Activated CD4-positive, alpha-beta T cell treated with anti-CD3 and anti-CD28 coated beads, Interleukin-2, Interleukin-6, amounts not matched to agents 100 ng/mL and 50 ng/mL, durations not matched to agents 16 hours and 8 hours (primary cell): ENCODE results near the gene CLBA1.

Source experiments
- DNase-seq: peaks from one replicate; pipeline ENCODE4 v3.0.0-alpha.2; 2020

CLBA1 gene

DNA sequence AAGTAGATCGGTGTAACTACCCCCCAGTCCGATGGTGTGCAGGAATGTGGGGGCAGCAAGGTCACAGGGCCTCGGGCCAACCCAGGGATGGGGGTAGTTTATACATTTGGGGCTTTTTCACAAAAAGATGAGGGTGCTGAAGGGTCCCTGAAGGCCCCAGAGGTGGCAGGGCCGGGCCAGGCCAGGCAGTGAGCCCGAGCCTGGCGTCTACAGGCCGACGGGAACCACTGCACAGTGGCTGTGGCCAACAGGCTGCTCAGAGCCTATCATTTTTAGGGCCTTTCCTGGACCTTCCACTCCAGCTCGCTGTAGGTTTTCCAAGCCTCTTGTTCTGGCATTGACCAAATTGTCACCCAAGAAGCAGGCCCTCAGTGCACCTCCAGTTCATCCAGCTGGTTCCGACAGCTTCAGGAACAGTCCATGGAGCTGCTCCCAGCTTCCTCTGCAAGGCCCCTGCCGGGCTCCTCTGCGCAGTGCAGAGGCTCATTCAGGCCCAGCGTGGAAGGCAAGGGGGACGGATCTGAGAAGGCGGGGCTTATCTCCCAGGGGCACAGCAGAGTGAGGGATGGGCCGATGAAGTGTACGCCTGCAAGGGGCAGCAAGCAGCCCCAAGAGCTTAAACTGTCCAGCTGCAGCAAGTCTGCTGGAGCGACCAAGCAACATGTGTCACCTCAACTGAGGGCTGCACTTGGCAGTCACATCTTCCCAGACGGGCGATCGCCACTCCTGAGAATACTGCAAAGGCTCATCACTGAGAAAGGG is 21.4 kb downstream of the CLBA1 start:
- no peak for DNase-seq

DNA sequence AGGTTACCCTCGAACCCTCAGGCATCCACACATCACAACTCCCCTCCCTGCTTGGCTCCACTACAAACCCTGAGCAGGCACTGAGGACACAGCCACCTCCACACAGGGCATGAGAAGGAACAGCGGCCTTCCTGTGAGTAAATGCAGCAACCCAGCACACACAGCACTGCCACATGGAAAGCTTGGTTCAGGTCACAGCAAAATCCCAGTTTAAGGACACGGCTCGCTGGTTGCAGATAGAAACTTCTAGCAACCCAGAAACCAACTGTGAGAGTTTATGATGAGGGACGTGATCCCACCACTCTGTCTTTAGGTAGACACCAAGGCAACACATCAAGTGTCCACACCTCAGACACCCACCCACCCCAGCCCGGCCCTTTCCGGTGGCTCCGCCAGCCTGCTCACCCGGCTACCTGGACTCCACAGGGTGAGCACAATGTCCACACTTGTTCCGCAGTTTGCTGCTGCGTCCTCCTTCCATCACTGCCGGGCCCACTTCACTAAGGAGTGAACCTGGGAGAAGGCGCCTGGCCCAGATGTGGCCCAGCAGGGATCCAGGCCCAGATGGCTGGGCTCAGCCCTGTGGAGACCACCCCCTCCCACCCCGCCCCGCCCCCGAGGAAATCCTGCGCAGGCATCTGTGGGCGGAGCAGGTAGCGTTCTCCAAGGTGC is 22.1 kb downstream of the CLBA1 start:
- no peak for DNase-seq

DNA sequence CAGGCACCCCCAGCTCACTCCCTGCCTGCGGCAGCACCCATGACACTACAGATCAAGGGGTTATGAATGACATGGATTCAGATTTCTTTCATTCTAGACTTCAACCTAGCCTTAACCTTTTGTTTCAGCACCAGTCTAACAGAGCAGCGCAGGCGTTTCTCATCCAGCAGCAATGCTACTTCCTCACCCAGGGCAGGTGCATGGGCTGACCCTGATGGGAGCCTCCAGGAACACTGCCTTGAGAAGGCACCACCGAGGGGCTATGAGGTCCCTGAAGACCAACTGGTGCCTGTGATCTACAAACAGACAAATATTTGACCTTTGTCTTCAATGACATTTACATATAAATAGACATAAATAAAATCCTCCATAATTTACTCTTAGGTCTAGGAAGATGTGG is 24.5 kb downstream of the CLBA1 start:
- DNase-seq, result no peak

DNA sequence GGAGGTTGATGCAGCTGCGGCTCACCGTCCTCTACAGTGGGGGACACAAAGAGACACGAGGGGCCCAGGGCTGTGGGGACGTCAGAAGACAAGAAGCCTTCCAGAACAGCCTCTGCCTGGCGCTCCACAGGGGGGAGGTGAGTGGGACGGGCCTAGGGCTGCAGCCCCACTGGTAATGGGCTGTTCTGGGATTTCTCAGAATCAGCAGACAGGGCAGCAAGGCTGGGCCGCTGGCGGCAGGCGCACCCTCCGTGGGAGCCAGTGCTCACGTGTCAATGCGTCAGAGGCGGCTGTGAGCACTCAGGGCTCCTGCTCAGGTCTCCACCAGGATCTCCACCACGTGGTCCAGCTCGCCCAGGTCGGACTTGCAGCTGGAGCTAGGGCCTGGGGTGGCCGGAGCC is 25.3 kb downstream of the CLBA1 start:
- DNase-seq, result no peak

DNA sequence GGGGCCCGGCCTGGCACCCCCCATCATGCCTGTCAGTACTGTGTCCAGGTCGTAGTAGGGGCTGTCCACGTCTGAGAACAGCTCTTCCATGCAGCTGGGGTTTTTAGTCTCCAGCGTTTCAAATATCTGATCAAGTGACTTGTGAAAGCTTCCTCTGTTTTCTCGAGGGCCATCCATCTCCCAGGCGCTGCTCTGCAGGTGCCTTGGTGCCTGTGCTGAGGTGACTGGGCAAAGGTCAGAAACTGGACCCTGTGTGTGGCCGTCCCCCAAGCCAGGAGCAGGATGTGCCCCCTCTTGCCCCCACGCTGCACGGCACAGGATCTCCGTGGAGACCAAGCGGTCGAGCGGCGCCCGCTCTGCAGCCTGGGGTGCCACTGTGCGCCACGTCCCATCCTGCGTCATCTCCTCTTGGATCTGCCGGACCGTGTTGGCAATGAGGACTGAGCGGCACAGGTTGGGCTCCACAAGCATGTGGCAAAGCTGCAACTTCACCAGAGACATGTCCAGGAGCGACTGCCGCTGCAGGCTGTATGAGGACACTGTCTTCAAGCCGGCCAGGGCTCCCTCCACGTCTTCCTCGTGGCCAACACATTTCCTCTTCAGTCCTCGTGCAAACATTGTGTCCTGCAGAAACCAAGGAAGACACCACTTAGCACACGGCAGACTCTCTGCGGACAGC is 25.9 kb downstream of the CLBA1 start:
- DNase-seq, result no peak

DNA sequence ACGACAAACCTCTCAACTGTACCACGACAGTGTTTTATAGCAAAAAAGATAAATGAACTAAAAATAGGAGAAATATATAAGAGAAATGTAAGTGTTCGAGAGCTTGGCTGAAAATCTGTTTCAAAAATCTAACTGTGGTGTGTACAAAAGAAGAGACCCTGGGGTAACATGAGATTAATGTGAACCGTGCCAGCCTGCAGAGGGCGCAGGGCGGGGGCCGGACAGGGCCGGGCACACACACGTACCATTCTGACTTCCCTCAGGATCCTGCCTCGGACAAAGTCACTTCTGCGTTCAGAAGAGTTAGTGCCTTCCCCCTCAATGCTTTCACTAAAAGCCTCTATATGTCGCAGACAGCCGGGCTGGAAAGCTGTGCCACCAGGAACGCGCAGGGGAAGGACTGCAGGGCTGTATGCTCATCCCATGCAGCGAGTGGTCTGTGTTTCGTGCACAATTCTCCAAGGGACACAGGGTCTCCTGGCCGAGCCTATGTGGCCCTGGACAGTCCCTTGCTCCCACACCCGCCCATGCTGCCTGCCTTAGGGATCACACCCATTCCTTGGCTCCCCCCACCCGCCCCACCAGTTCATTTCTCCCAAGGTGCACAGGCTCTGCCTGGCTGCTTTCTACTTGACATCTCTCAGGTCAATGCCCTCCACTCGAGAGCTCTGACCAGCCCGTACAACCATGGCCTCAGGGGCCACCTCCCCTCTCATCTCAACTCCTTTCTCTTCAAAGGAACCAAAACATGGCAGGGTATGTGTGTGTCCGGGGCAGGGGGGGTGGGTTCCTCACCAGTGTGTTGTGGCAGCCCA is 26.8 kb downstream of the CLBA1 start:
- DNase-seq, result no peak

DNA sequence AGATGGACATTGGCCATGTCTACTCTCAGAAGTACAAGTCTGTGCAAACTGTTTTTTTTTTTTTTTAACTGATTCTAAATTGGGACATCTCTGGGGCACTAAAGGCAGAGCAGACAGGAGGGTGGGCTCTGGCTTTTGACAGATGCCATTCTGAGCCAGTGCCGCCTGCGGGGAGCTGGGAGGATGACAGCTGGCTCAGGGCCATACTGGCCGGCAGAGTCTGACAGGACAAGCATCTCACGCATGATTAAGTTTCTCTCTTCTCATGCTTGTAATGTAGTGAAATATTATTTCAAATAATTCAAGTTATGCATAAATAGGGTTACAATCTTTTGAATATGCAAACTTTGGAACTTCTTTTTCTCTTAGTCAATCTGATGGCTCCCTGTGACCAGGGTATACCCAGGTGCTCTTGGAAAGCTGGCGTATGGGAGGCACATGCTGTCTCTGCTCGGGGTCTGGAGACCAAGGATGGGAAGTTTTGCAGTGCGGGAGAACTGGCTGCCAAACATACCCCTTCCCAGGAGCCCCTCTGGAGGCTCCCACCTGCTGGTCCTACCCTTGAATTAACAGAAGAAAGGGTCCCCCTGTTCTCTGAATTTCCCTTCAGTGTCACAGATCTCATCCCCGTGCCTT is 27.7 kb downstream of the CLBA1 start:
- DNase-seq, result no peak

DNA sequence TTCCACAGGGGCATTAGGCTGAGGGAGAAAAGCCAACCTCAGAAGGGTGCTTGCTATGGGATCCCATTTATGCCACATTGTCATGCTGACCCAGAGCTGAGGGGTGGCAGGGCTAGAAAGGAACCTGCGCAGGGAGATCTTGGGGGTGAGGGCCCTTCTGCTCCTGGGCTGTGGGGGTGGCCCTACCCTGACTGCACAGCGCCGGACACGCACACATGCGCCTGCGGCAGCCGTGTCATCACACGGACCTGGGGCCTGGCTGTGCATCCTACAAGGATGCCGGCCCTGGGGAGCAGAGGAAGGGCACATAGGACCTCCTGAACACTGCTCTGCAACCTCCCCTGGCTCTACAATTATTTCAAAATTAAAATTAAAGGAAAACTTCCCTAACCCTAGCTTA is 28.4 kb downstream of the CLBA1 start:
- DNase-seq, result no peak

DNA sequence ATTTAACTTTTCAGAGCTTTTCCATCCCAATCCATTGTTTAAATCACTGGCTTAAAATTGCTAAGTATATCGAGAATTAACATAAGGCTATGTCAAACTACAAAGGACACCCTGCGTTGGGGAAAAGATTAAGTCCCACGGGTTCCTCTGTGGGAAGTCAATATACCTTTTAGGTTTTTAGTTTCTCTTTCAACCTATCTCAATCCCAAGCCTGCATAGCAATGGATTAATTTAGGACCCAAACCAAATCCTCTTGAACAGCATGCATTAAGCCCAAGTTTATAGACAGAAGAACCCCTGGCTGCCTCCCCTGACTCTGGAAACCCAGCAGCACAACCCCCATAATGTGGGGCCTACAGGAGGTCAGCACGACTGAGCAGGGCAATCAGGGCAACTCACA is 29.0 kb downstream of the CLBA1 start:
- no peak for DNase-seq

DNA sequence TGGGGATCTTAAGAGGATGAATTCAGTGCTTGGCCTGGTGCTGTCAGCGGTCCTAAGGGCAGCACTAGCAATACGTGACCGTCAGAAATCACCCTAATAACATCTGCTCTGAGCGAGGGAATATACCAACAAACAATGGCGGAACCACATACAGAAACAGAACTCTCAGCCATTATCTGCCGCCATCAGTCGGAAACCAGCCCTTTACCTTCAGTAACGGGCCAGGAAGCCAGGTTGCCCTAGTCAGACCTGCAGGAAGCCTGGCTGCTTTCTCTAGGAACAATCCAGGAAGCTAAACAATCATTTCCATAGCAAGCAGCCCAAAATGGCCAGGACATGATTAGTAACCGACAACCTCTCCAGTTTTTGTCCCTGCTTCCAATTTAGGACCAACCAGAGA is 29.7 kb downstream of the CLBA1 start:
- peak; percentile 27 for DNase-seq

DNA sequence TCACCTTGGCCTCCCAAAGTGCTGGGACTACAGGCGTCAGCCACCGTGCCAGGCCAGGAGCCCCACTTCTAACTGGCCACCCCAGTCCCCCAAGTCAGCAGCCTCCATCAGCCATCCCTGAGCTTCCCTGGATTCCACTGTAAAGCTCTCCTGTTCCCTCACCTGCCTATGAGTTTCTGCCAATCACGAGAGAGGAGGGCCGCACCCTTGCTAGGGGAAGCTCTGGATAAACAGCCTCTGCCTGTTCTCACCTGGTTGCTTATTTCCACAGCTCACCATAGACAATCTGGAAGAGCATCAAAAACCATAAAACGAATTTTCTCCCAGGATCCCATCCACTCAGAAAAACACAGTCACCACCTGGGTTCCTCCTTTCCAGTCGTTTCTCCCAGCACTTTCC is 30.3 kb downstream of the CLBA1 start:
- no peak for DNase-seq

DNA sequence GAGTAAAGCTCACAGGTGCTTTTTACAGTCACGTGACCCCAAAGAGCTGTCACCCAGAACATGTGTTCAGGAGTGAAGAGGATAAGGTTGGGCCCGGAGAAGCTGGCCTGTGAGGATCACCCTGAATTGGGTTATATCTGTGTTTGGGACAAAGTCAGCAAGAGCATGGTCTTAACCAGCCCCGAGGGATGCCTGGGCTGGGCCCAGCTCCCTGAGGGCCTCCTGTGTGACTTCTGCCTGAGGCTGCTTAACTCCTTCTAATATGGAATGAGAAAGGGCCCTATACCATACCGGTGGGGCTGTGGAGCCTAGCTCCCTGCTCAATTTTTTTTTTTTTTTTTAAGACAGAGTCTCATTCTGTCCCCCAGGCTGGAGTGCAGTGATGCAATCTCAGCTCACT is 32.8 kb downstream of the CLBA1 start:
- no peak for DNase-seq

DNA sequence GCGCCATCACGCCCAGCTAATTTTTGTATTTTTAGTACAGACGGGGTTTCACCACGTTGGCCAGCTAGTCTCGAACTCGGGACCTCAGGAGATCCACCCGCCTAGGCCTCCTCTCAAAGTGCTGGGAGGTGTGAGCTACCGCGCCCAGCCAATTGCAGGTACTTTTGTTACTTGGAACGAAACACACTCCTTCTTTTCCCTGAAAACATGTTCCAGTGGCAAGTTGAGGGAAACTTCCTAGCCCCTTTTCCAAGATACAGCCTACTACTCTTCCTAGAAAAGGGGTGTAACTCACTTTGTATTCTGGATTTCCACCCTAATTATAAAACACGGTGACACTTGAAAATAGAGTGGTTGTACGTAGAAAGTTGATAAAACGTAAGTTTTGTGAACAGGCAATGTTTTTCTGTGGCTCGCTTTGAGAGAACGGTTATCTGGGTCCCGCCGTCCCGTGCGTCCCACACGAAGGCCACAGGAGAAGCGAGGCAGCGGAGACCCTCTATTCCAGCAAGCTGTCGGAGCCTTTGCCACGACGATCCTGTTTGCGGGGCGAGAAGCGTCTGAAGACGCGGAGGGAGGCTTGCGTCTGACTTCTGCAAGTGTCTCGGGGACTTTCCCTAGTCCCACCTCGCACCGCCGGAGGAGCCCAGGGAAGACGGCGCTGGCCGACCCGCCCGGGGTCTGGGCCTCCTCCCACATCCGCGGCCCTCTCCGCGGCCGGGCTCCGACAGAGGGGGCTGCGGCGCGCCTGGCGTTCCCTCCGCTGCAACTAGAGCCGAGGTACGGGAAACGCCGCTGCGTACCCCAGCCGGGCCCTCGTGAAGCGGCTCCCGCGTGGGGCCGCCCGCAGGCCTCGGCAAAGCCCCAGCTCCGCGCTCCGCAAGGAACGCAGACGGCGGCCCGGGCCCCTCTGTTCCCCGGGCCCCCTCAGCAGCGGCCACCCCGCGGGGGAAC is 34.5 kb downstream of the CLBA1 start:
- peak; percentile 58 for DNase-seq

DNA sequence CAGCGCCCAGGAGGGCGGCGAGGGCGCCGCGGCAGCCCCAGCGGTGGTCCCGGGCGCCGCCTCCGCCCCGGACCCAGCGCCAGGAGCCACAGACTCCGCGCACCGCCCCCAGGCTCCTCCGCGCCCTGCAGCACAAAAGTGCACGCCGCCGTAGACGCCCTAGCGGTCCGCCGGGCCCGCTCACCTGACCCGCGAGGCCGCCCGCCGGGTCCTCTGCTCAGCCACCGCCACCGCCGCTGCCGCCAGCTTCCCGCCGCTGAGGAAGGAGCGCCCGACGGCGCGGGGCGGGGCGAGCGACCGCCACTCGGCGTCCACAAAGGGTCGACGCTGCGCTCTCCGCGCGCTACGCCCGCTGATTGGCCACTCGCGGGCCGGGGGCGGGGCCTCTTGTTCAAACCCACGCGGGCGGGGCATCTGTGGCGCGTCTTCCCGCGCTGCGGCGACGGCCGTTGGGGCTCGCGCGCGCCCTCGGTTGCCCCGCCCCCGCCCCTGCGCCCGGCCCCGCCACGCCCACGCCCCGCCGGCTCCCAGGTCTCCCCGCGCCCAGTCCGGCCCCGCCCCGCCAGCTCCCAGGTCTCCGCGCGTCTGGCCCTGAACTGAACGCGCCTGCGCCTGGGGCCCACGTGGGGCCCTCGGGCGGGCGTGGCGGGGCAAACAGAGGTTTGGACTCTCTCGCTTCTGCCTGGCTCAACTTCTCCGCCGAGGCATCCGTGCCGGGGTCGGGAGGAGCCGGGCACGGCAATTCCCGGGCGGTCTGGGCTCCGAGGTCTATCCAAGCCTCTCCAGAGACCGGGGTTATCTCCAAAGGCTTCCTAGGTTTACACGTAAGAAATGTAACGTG is 35.4 kb downstream of the CLBA1 start, which contains the start of gene CDCA4:
CDCA4 (minus strand) TSS at position 269 of the 841 bp plus-strand sequence. CDS start 9,154 bp downstream, outside the sequence.
- DNase-seq, result peak; percentile 99

DNA sequence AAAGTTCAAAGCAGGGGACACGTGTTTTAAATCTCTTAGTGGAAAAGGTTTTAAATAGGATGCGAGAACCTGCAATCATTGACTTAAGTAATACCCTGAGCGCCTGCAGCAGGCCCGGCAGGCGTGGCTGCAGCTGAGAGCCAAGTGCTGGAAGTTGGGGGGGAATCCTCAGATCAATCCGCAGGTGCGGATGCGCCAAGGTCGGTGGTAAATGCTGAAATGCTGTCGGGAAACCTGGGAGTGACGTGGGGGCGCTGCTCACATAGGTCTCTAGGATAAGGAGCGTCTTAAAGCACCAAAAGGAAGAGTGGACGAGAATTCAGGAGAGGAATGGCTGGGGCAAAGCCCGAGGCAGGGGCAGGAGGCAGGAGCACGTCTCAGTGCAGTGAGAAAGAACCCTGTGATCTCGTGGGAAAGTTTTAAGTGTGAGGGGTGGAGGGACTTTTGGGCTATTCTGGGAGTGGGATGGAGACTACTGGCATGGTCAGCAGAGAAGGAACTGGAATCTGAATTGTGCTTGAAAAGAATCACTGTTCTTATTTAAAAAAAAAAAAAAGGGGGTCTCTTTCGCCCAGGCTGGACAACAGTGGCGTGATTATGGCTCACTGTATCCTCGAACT is 36.2 kb downstream of the CLBA1 start:
- peak; percentile 58 for DNase-seq

DNA sequence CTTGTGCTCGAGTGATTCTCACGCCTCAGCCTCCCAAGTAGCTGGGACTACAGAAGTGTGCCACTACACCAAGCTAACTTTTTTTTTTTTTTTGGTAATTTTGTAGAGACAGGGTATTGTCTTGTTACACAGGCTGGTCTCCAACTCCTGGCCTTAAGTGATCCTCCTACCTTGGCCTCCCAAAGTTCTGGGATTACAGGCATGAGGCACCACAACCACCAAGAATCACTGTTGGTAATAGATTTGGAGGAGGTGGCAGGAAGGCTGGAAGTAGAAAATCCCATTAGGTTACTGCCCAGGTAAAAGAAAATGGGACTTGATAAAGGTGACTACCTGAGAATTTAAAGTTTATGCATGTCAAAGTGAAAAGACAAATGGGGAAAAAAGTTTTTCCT is 36.7 kb downstream of the CLBA1 start:
- DNase-seq, result no peak

DNA sequence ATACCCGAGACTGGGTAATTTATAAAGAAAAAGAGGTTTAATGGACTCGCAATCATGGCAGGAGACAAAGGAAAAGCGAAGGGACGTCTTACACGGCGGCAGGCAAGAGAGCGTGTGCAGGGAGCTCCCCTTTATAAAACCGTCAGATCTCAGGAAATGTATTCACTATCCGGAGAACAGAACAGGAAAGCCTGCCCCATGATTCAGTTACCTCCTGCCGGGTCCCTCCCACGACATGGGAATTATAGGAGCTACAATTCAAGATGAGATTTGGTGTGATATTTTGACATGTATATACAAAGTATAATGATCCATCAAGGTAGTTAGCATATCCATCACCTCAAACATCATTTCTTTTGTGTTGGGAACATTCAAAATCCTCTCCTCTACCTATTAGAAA is 37.6 kb downstream of the CLBA1 start:
- no peak for DNase-seq

DNA sequence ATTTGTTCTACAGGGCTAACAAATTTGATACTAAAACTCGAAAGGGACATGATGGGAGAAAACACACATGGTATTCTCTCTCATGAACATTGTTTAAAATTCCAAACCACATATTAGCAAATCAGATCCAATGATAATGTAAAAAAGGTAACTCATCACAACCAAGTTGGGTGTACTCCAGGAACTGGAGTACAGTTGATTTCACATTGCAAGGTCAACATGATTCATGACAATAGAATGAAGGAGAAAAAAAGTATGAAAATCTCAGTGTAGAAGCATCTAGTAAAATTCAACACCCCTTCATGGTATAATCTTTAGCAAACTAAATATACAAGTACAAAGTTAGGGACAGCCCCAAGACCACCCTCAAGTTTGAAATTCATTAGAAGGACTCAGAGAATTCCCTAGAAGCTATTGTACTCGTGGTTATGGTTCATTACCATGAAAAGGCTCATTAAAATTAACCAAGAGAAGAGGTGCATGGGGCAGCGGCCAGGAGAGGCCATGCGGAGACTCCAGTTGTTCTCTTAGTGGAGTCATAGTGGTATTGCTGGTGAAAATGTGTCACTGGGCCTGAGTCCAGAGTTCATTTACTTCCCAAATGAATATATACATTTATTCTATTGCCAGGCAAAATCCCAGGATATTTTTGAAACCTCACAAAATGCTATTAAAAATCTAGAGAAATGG is 38.3 kb downstream of the CLBA1 start:
- no peak for DNase-seq

DNA sequence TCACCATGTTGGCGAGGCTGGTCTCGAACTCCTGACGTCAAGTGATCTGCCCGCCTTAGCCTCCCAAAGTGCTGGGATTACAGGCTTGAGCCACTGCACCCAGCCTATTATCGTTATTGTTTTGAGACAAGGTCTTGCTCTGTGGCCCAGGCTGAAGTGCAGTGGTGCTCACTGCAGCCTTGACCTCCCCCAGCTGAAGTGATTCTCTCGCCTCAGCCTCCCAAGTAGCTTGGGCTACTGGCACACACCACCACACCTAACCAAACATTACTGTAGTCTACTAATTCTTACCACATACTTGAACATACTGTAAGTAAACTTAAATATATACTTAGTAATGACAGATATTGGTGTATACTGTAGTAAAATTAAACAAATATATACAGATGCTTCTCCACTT is 39.8 kb downstream of the CLBA1 start:
- no peak for DNase-seq
